GM12878 (cell line): ENCODE results near the gene OR7A5. TPM values are rescaled to one million over a fixed set of nuclear protein-coding genes. Genes with fewer than 3 reads are reported as not detected.

Experiments used
- ATAC-seq: fragments of 200-7000 bp; cut with Tn5 transposase; 3 replicates; pipeline ENCODE4 v1.9.1; 2020; ENCODE audit warnings: mild to moderate bottlenecking, moderate library complexity
- BruUV-seq: library from RNA; stranded (reverse); fragments of 400-500 nt; replicated peaks from 2 replicates; lab custom pipeline; 2021; lab: Mats Ljungman, UMichigan
- CTCF ChIA-PET: fragments of 300-600 bp; sonication (Branson Sonifier 250); formaldehyde crosslinking; extraction: SDS; loops from one replicate; lab custom pipeline; 2021; ENCODE audit warnings: inconsistent platforms; lab: Yijun Ruan, JAX
- POLR2A ChIA-PET: fragments of 350-600 bp; formaldehyde crosslinking; extraction: SDS; loops from one replicate; lab custom pipeline; 2021; ENCODE audit warnings: inconsistent platforms; lab: Charles Lee
- RAD21 ChIA-PET: fragments of 300-600 bp; sonication (Branson Sonifier 250); formaldehyde crosslinking; loops from one replicate; lab custom pipeline; 2023; ENCODE audit warnings: antibody characterized with exemption; ENCODE audit not compliant: unreplicated experiment; lab: Charles Lee
- SMC1A ChIA-PET: fragments of 300-600 bp; sonication (Branson Sonifier 250); formaldehyde crosslinking; loops from one replicate; lab custom pipeline; 2023; ENCODE audit not compliant: unreplicated experiment, uncharacterized antibody; lab: Charles Lee
- DNase-seq: peaks from one replicate; pipeline ENCODE4 v3.0.0-alpha.2; 2011; ENCODE audit warnings: low read depth, low spot score
- FAIRE-seq: peaks from 3 replicates; lab custom pipeline; 2011; peaks lifted over from hg19 to GRCh38; lab: Jason Lieb, UNC
- H2AFZ ChIP-seq: 2 replicates; pipeline ENCODE4 v1.6.0; 2011; ENCODE audit warnings: low read depth, low read length, control low read depth; ENCODE audit not compliant: control insufficient read depth
- H3K27ac ChIP-seq: 2 replicates; pipeline ENCODE4 v1.5.1; 2011; ENCODE audit warnings: control low read depth; ENCODE audit not compliant: control insufficient read depth, insufficient read depth
- H3K27me3 ChIP-seq, 2 experiments: replicated peaks in 1 of 2; 2 replicates each; pipeline versions ENCODE4 v1.6.0 to v1.6.1; 2011; ENCODE audit warnings: low read length in 1 of 2; ENCODE audit not compliant: control insufficient read depth in 2 of 2, insufficient read depth in 2 of 2
- H3K36me3 ChIP-seq, 2 experiments: 2 replicates each; pipeline ENCODE4 v1.5.1; 2011; ENCODE audit warnings: low read length in 1 of 2; ENCODE audit not compliant: control insufficient read depth in 2 of 2, insufficient read depth in 2 of 2
- H3K4me1 ChIP-seq: 2 replicates; pipeline ENCODE4 v1.6.1; 2011; ENCODE audit warnings: mild to moderate bottlenecking, low read length, moderate library complexity, mixed read lengths; ENCODE audit not compliant: control insufficient read depth, insufficient read depth
- H3K4me2 ChIP-seq: 2 replicates; pipeline ENCODE4 v1.6.0; 2011; ENCODE audit warnings: control low read depth; ENCODE audit not compliant: control insufficient read depth, insufficient read depth
- H3K4me3 ChIP-seq: fragments of 200-600 bp; sonication (generic); 2 replicates; pipeline ENCODE4 v1.5.1; 2016
- H3K79me2 ChIP-seq: 2 replicates; pipeline ENCODE4 v1.6.0; 2011; ENCODE audit warnings: low read length; ENCODE audit not compliant: control insufficient read depth, insufficient read depth
- H3K9ac ChIP-seq: 2 replicates; pipeline ENCODE4 v1.8.0; 2011; ENCODE audit warnings: low read length, control low read depth, mixed read lengths; ENCODE audit not compliant: control insufficient read depth, insufficient read depth
- H3K9me3 ChIP-seq: replicated peaks from 3 replicates; pipeline ENCODE4 v1.5.1; 2011; ENCODE audit warnings: mild to moderate bottlenecking, low read length; ENCODE audit not compliant: control insufficient read depth, insufficient read depth
- H4K20me1 ChIP-seq: 2 replicates; pipeline ENCODE4 v1.6.0; 2011; ENCODE audit not compliant: control insufficient read depth, insufficient read depth
- BHLHE40 ChIP-seq, 2 experiments: fragments of 450-650 bp in 1 of 2; IDR thresholded peaks; 2 replicates each; pipeline ENCODE4 v1.6.1; 2011 to 2017; ENCODE audit warnings: low read depth in 2 of 2, borderline replicate concordance in 1 of 2, improper control_type of control experiment in 1 of 2, low read length in 1 of 2, mild to moderate bottlenecking in 1 of 2
- CHD1 ChIP-seq: IDR thresholded peaks from 2 replicates; pipeline ENCODE4 v1.6.1; 2012; ENCODE audit warnings: low read depth, low read length, improper control_type of control experiment
- EED ChIP-seq: sonication (generic); IDR thresholded peaks from 2 replicates; pipeline ENCODE4 v1.6.1; 2016; ENCODE audit warnings: antibody characterized with exemption, low read depth
- ETV6 ChIP-seq, 2 experiments: fragments of 450-650 bp in 1 of 2; IDR thresholded peaks in 1 of 2; conservative IDR thresholded peaks in 1 of 2; 2 replicates each; pipeline ENCODE4 v1.6.1; 2014; ENCODE audit warnings: antibody characterized with exemption in 1 of 2, borderline replicate concordance in 1 of 2, low read depth in 1 of 2, mild to moderate bottlenecking in 1 of 2, moderate library complexity in 1 of 2
- KAT2A ChIP-seq: conservative IDR thresholded peaks from 2 replicates; pipeline ENCODE4 v1.6.1; 2011; ENCODE audit warnings: low read depth, low read length; ENCODE audit not compliant: control insufficient read depth
- NFYA ChIP-seq: IDR thresholded peaks from 2 replicates; pipeline ENCODE4 v1.6.1; 2011; ENCODE audit warnings: low read depth, mild to moderate bottlenecking, low read length, improper control_type of control experiment, borderline replicate concordance
- NR2C1 ChIP-seq: fragments of 450-650 bp; IDR thresholded peaks from 2 replicates; pipeline ENCODE4 v1.6.1; 2017; ENCODE audit warnings: antibody characterized with exemption, mild to moderate bottlenecking, moderate library complexity
- NR2F1 ChIP-seq: fragments of 450-650 bp; conservative IDR thresholded peaks from 2 replicates; pipeline ENCODE4 v1.6.1; 2017; ENCODE audit warnings: mild to moderate bottlenecking
- PAX5 ChIP-seq: IDR thresholded peaks from 2 replicates; pipeline ENCODE4 v1.6.1; 2011; ENCODE audit warnings: low read depth, low read length, borderline replicate concordance
- PML ChIP-seq: IDR thresholded peaks from 2 replicates; pipeline ENCODE4 v1.6.1; 2012; ENCODE audit warnings: low read length, inconsistent platforms
- RB1 ChIP-seq: fragments of 450-650 bp; formaldehyde crosslinking; IDR thresholded peaks from 2 replicates; pipeline ENCODE4 v1.6.1; 2017; ENCODE audit warnings: mild to moderate bottlenecking, borderline replicate concordance
- RUNX3 ChIP-seq: IDR thresholded peaks from 2 replicates; pipeline ENCODE4 v1.6.1; 2012; ENCODE audit warnings: low read length, inconsistent platforms
- SP1 ChIP-seq: IDR thresholded peaks from one replicate; pipeline ENCODE4 v1.6.1; 2011; ENCODE audit warnings: low read depth, low read length
- SREBF2 ChIP-seq: IDR thresholded peaks from 2 replicates; pipeline ENCODE4 v1.6.1; 2012; ENCODE audit warnings: mild to moderate bottlenecking, low read length
- SUZ12 ChIP-seq: fragments of 200-600 bp; sonication (generic); IDR thresholded peaks from one replicate; pipeline ENCODE4 v1.6.1; 2018; ENCODE audit warnings: antibody characterized with exemption, mild to moderate bottlenecking; ENCODE audit not compliant: unreplicated experiment
- WGBS: methylation state at CpG from one replicate; pipeline ENCODE4 v1.1.6; 2016; ENCODE audit warnings: low lambda C conversion rate; ENCODE audit not compliant: insufficient replicate concordance, insufficient coverage; ENCODE audit errors: missing lambda C conversion rate; 5-methylcytosine and 5-hydroxymethylcytosine counted together
- in situ Hi-C: fragments of 300-500 bp; cut with MboI; formaldehyde crosslinking; loops from 9 replicates; pipeline ENCODE4 v1.14.3; 2018; ENCODE audit warnings: mixed read lengths
- intact Hi-C: fragments of 100-400 bp; cut with micrococcal nuclease; formaldehyde crosslinking; loops from one replicate; pipeline ENCODE4 v1.14.2; 2022; ENCODE audit not compliant: unreplicated experiment
- polyA plus RNA-seq, 11 experiments: library from polyadenylated mRNA; depleted of rRNA in 4 of 11; unstranded in 6 of 11; stranded (reverse) in 5 of 11; fragments of >200 nt; fragmentation: Nextera tagmentation in 4 of 11; fragmentation: Illumina TruSeq in 1 of 11; extraction: Ambion mirVana in 4 of 11; extraction: Trizol in 1 of 11; gene quantifications; 1 replicate in 1 of 11; 2 replicates in 10 of 11; pipeline versions ENCODE4 v1.2.1 to v1.2.3, GENCODE V29; 2011 to 2016; ENCODE audit warnings: inconsistent platforms in 2 of 11, missing spikeins in 2 of 11, low read depth in 1 of 11
- total RNA-seq, 4 experiments: library from RNA; depleted of rRNA in 3 of 4; stranded (reverse); fragments of >200 nt in 3 of 4; fragmentation: Illumina TruSeq in 1 of 4; extraction: Trizol in 1 of 4; gene quantifications; 2 replicates each; pipeline versions ENCODE4 v1.2.1 to v1.2.3, GENCODE V29; 2013 to 2021
- TF ChIP-seq, protein P1 (sequence below), 3 experiments: IDR thresholded peaks in 2 of 3; conservative IDR thresholded peaks in 1 of 3; 2 replicates each; pipeline ENCODE4 v1.5.1; 2011; ENCODE audit warnings: low read depth in 3 of 3, low read length in 3 of 3, mild to moderate bottlenecking in 3 of 3, control low read depth in 2 of 3, moderate library complexity in 2 of 3, inconsistent platforms in 1 of 3, mixed read lengths in 1 of 3; ENCODE audit not compliant: control insufficient read depth in 2 of 3, insufficient read depth in 1 of 3; ENCODE audit errors: extremely low read depth in 1 of 3
- TF ChIP-seq, protein P2 (sequence below): fragments of 450-650 bp; IDR thresholded peaks from 2 replicates; pipeline ENCODE4 v1.6.1; 2017; ENCODE audit warnings: mild to moderate bottlenecking, low read depth, inconsistent platforms; ENCODE audit not compliant: poor library complexity, severe bottlenecking
- TF ChIP-seq, protein P3 (sequence below): fragments of 450-650 bp; IDR thresholded peaks from 2 replicates; pipeline ENCODE4 v1.6.1; 2014; ENCODE audit warnings: mild to moderate bottlenecking
- TF ChIP-seq, protein P4 (sequence below): IDR thresholded peaks from 2 replicates; pipeline ENCODE4 v1.6.1; 2012; ENCODE audit warnings: low read depth, low read length, improper control_type of control experiment

OR7A5 gene
- total and polyA plus RNA-seq, 10 of the 15 experiments (the other 5 are each of a cell fraction or from before 2014, with no cell fraction given) = not detected

DNA sequence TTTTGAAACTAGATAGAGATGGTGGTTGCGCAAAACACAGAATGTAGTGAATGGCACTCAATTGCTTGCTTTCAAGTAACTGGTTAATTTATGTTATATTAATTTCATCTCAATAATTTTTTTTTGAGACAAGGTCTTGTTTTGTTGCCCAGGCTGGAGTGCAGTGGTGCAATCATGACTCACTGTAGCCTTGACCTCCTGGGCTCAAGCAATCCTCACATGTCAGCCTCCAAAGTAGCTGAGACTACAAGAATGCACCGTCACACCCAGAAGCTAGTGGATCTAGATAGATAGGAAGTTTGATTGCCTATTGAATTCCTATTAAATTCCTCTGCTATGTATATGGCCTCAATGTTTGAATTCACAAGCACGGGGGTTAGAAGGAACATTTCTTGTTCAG lies 30.2 kb downstream of the OR7A5 start:
- FAIRE-seq = no peak
- 67% methylated on average over 3 of the region's 3 CpGs for WGBS

More for the DNA sequence above, 30.2 kb downstream of the OR7A5 start:
- in situ Hi-C loops = no loop called here
- RAD21 ChIA-PET = no interaction called here
- no peak overlapping the region for H3K27ac ChIP-seq
- H3K27me3 ChIP-seq = 0 out of 4 replicates have a peak, but pooled peaks cover 0 to 2% of the 10 kb centered on the region in 2 experiments
- no peak overlapping the region for H3K4me2 ChIP-seq
- no peaks in the 10 kb centered on the region; the same call in 1 of the 2 replicates for H3K4me1 ChIP-seq
- CTCF ChIA-PET = no interaction called here
- BruUV-seq = no TSS peak
- DNase-seq (no peak), ATAC-seq (no peak)
- no peak overlapping the region for H3K4me3 ChIP-seq
- intact Hi-C loops = no loop called here
- POLR2A ChIA-PET = no interaction called here
- H2AFZ ChIP-seq = no peak overlapping the region
- SMC1A ChIA-PET = no interaction called here
- H3K9ac ChIP-seq = no peak overlapping the region
- H4K20me1 ChIP-seq = no peaks in the 10 kb centered on the region
- no peaks in the 10 kb centered on the region for H3K9me3 ChIP-seq
- no peaks in the 10 kb centered on the region for H3K79me2 ChIP-seq
- TF ChIP-seq EED = no peak
- no peak for TF ChIP-seq PAX5
- TF ChIP-seq, protein P1, sequence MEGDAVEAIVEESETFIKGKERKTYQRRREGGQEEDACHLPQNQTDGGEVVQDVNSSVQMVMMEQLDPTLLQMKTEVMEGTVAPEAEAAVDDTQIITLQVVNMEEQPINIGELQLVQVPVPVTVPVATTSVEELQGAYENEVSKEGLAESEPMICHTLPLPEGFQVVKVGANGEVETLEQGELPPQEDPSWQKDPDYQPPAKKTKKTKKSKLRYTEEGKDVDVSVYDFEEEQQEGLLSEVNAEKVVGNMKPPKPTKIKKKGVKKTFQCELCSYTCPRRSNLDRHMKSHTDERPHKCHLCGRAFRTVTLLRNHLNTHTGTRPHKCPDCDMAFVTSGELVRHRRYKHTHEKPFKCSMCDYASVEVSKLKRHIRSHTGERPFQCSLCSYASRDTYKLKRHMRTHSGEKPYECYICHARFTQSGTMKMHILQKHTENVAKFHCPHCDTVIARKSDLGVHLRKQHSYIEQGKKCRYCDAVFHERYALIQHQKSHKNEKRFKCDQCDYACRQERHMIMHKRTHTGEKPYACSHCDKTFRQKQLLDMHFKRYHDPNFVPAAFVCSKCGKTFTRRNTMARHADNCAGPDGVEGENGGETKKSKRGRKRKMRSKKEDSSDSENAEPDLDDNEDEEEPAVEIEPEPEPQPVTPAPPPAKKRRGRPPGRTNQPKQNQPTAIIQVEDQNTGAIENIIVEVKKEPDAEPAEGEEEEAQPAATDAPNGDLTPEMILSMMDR (IDR thresholded peaks at IDR 0.05 in 2 of 3, conservative IDR thresholded peaks at IDR 0.05 in 1 of 3; ENCODE audit: control insufficient read depth in 2 of 3, extremely low read depth in 1 of 3, insufficient read depth in 1 of 3, low read depth in 3 of 3, low read length in 3 of 3) = no peak
- no peak for TF ChIP-seq NR2F1
- TF ChIP-seq SREBF2 = no peak
- no peak for TF ChIP-seq SUZ12
- TF ChIP-seq, protein P2, sequence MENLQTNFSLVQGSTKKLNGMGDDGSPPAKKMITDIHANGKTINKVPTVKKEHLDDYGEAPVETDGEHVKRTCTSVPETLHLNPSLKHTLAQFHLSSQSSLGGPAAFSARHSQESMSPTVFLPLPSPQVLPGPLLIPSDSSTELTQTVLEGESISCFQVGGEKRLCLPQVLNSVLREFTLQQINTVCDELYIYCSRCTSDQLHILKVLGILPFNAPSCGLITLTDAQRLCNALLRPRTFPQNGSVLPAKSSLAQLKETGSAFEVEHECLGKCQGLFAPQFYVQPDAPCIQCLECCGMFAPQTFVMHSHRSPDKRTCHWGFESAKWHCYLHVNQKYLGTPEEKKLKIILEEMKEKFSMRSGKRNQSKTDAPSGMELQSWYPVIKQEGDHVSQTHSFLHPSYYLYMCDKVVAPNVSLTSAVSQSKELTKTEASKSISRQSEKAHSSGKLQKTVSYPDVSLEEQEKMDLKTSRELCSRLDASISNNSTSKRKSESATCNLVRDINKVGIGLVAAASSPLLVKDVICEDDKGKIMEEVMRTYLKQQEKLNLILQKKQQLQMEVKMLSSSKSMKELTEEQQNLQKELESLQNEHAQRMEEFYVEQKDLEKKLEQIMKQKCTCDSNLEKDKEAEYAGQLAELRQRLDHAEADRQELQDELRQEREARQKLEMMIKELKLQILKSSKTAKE = no peak
- TF ChIP-seq RUNX3 = no peak
- no peak for TF ChIP-seq NR2C1
- TF ChIP-seq ETV6 (conservative IDR thresholded peaks at IDR 0.05 in 1 of 2, IDR thresholded peaks at IDR 0.05 in 1 of 2; ENCODE audit: borderline replicate concordance in 1 of 2, low read depth in 1 of 2) = no peak
- no peak for TF ChIP-seq PML
- no peak for TF ChIP-seq SP1
- no peak for TF ChIP-seq NFYA
- no peak for TF ChIP-seq BHLHE40 (IDR thresholded peaks at IDR 0.05; ENCODE audit: borderline replicate concordance in 1 of 2, low read depth in 2 of 2, low read length in 1 of 2)
- TF ChIP-seq, protein P3, sequence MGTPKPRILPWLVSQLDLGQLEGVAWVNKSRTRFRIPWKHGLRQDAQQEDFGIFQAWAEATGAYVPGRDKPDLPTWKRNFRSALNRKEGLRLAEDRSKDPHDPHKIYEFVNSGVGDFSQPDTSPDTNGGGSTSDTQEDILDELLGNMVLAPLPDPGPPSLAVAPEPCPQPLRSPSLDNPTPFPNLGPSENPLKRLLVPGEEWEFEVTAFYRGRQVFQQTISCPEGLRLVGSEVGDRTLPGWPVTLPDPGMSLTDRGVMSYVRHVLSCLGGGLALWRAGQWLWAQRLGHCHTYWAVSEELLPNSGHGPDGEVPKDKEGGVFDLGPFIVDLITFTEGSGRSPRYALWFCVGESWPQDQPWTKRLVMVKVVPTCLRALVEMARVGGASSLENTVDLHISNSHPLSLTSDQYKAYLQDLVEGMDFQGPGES = no peak
- no peak for TF ChIP-seq CHD1
- TF ChIP-seq KAT2A = no peak
- TF ChIP-seq RB1 = no peak
- TF ChIP-seq, protein P4, sequence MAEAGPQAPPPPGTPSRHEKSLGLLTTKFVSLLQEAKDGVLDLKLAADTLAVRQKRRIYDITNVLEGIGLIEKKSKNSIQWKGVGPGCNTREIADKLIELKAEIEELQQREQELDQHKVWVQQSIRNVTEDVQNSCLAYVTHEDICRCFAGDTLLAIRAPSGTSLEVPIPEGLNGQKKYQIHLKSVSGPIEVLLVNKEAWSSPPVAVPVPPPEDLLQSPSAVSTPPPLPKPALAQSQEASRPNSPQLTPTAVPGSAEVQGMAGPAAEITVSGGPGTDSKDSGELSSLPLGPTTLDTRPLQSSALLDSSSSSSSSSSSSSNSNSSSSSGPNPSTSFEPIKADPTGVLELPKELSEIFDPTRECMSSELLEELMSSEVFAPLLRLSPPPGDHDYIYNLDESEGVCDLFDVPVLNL = no peak
- no peaks in the 10 kb centered on the region for H3K36me3 ChIP-seq
